ENCODE data around the gene HES2.

Gene HES2

GRCh38 chr1:6419804-6420453 is at the start of gene HES2:
HES2 (minus strand) TSS chr1:6419919; CDS start chr1:6419820, 99 bp downstream.
- no peak within 1 kb of the TSS for H3K9ac ChIP-seq (ENCODE audit: low read length)

GRCh38 chr1:6468729-6469461 is 49.2 kb upstream of the HES2 start:
- H2AFZ ChIP-seq (ENCODE audit: low read depth, low read length, severe bottlenecking) = no peak overlapping the region
- no peaks in the 10 kb centered on the region for H4K20me1 ChIP-seq (ENCODE audit: low read depth, low read length)
- H3K9me3 ChIP-seq (ENCODE audit: insufficient read depth, low read length) = no peaks in the 10 kb centered on the region
- no peaks in the 10 kb centered on the region for H3F3A ChIP-seq (ENCODE audit: insufficient read depth)
- H3K36me3 ChIP-seq (ENCODE audit: low read length) = no peaks in the 10 kb centered on the region
- H3K9ac ChIP-seq (ENCODE audit: low read length) = no peak overlapping the region
- no peak overlapping the region for H3K4me3 ChIP-seq (ENCODE audit: insufficient read depth, low read length, poor library complexity, severe bottlenecking)
- no peak overlapping the region for H3K27ac ChIP-seq (ENCODE audit: low read depth, low read length)
- H3K79me2 ChIP-seq (ENCODE audit: insufficient read depth, low read length) = no peaks in the 10 kb centered on the region
- no peaks in the 10 kb centered on the region for H3K9me2 ChIP-seq (replicated peaks; ENCODE audit: insufficient read depth, low read length)
- H3K27me3 ChIP-seq (ENCODE audit: low read length) = no peaks in the 10 kb centered on the region
- H3K4me2 ChIP-seq (ENCODE audit: low read depth, low read length, poor library complexity, severe bottlenecking) = no peak overlapping the region
- TF ChIP-seq EZH2phosphoT487 (conservative IDR thresholded peaks at IDR 0.05; ENCODE audit: low read length) = no peak
- TF ChIP-seq CTCF (IDR thresholded peaks at IDR 0.05; ENCODE audit: insufficient read depth, low read length, poor library complexity, severe bottlenecking) = no peak

More at GRCh38 chr1:6419804-6420453, at the start of gene HES2:
- Histone ChIP-seq H3K27ac (ENCODE audit: low read depth, low read length) (no peak within 1 kb of the TSS), H4K20me1 (ENCODE audit: low read depth, low read length) (no peaks in the 10 kb centered on the region), H3K9me2 (replicated peaks; ENCODE audit: insufficient read depth, low read length) (no peaks in the 10 kb centered on the region), H2AFZ (ENCODE audit: low read depth, low read length, severe bottlenecking) (no peak within 1 kb of the TSS), H3K4me2 (ENCODE audit: low read depth, low read length, poor library complexity, severe bottlenecking) (no peak within 1 kb of the TSS), H3K79me2 (ENCODE audit: insufficient read depth, low read length) (no peaks in the 10 kb centered on the region), H3K4me3 (ENCODE audit: insufficient read depth, low read length, poor library complexity, severe bottlenecking) (no peak within 1 kb of the TSS), H3K27me3 (ENCODE audit: low read length) (no peaks in the 10 kb centered on the region), H3K36me3 (ENCODE audit: low read length) (no peaks in the 10 kb centered on the region), H3F3A (ENCODE audit: insufficient read depth) (no peaks in the 10 kb centered on the region), H3K9me3 (ENCODE audit: insufficient read depth, low read length) (no peaks in the 10 kb centered on the region)
- no peak for TF ChIP-seq EZH2phosphoT487 (conservative IDR thresholded peaks at IDR 0.05; ENCODE audit: low read length)
- TF ChIP-seq CTCF (IDR thresholded peaks at IDR 0.05; ENCODE audit: insufficient read depth, low read length, poor library complexity, severe bottlenecking) = no peak

- H2AFZ ChIP-seq (ENCODE audit: low read depth, low read length, severe bottlenecking) = no peak overlapping the region
- no peak overlapping the region for H3K27ac ChIP-seq (ENCODE audit: low read depth, low read length)
- H3K4me2 ChIP-seq (ENCODE audit: low read depth, low read length, poor library complexity, severe bottlenecking) = no peak overlapping the region
- no peaks in the 10 kb centered on the region for H3K36me3 ChIP-seq (ENCODE audit: low read length)
- no peaks in the 10 kb centered on the region for H3K27me3 ChIP-seq (ENCODE audit: low read length)
- H3K4me3 ChIP-seq (ENCODE audit: insufficient read depth, low read length, poor library complexity, severe bottlenecking) = no peak overlapping the region
- no peaks in the 10 kb centered on the region for H4K20me1 ChIP-seq (ENCODE audit: low read depth, low read length)
- H3K9me3 ChIP-seq (ENCODE audit: insufficient read depth, low read length) = no peaks in the 10 kb centered on the region
- no peaks in the 10 kb centered on the region for H3F3A ChIP-seq (ENCODE audit: insufficient read depth)
- H3K9ac ChIP-seq (ENCODE audit: low read length) = no peak overlapping the region
- H3K9me2 ChIP-seq (replicated peaks; ENCODE audit: insufficient read depth, low read length) = no peaks in the 10 kb centered on the region
- H3K79me2 ChIP-seq (ENCODE audit: insufficient read depth, low read length) = no peaks in the 10 kb centered on the region
- TF ChIP-seq CTCF (IDR thresholded peaks at IDR 0.05; ENCODE audit: insufficient read depth, low read length, poor library complexity, severe bottlenecking) (no peak), EZH2phosphoT487 (conservative IDR thresholded peaks at IDR 0.05; ENCODE audit: low read length) (no peak)
Observed at GRCh38 chr1:6467744-6468688, 48.3 kb upstream of the HES2 start.
